ENCODE results near the gene CD247.
A peak's percentile ranks its signal among the peaks of the same experiment; 100 is the strongest.

Gene CD247

GRCh38 chr1:167542109-167543032 is 24.0 kb upstream of the CD247 start:
- DNase-seq, result no peak

DNA sequence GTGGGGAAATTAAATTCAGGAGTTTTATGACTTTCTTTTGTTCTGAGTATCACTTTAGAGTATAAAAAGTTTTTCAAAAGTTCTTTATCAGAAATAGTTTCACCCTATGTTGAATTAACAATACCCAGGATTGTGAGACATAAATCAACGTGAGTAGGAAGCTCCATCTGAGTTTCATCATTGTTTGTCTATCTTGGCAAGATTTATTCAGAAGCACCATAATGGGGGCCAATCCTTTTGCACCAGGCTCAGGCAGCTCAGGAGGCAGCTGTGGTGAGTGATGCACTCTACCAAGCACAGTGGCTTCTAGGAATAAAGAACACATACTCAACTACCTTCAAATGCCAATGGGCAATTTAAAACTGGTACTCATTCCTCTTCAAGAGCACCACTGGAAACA is 23.3 kb upstream of the CD247 start:
- no peak for DNase-seq

DNA sequence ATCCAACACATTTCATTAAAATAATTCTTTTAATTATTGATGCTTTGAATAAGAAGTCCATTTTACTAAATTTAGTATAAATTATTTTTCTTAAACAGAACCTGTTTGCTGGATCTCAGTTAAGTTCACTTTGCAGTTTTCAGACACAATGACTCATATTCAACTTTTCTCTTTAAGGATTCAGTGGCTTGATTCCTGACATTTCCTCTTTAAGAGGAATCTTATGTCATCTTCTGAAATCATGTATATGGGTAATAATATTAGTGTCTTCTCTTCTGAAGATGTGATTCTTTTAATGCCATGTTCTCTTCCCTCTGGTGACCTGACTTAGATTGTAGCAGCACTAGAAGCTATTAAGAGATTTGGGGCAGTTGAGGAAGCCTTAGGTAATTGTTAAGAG is 22.7 kb upstream of the CD247 start:
- no peak for DNase-seq

DNA sequence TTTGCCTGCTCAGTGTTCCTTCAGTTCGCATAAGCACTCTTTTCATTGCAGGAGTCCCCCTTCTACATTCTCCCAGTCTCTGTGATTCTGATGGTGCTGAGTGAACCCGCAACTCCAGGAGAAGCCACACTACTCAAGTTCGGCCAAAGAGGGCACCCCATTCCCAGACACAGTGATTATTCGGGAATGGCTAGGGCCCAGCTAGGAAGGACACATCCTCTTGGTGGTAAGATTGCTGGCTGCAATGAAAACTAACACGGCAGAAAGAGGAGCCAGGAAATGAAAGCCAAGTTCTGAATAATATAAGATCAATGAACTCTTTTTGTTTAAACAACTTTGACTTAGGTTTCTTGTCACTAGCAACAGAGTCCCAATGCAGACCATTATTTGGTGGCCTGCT is 20.3 kb upstream of the CD247 start:
- DNase-seq, result no peak

- peak; percentile 55 for DNase-seq
Measured at GRCh38 chr1:167533851-167534300, 15.5 kb upstream of the CD247 start.

- DNase-seq, result no peak
Measured at GRCh38 chr1:167532964-167533824, 14.9 kb upstream of the CD247 start.

- DNase-seq, result no peak
Measured at GRCh38 chr1:167532375-167532774, 14.0 kb upstream of the CD247 start.

DNA sequence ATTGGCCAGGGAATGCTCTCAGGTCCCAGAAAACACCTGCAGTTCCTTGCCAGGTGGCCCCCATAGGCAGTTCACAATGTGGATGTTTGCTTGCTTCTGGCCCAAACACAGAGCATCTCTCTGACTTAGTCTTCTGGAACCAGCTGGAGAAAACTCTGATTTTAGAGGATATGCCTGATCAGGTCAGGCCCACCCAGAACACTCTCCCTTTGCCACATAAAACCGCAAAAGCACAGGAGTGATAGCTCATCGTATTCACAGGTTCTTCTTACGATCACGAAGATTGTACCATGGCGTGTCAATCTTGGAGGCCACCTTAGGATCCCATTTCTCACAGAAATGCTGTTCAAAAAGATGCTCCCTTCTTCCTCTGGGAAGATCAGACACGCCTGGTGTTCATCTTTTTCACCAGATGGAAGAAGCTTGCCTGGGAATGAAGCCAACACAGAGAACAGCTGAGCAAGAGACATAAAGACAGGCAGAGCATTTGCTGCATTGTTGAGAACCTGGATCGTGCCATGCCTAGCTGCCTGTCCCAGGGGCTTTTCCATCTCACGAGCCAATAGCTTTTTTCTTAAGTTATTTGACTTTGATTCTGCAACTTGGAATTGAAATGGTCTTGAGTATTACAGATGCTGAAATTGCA is 11.6 kb upstream of the CD247 start:
- DNase-seq, result no peak

DNA sequence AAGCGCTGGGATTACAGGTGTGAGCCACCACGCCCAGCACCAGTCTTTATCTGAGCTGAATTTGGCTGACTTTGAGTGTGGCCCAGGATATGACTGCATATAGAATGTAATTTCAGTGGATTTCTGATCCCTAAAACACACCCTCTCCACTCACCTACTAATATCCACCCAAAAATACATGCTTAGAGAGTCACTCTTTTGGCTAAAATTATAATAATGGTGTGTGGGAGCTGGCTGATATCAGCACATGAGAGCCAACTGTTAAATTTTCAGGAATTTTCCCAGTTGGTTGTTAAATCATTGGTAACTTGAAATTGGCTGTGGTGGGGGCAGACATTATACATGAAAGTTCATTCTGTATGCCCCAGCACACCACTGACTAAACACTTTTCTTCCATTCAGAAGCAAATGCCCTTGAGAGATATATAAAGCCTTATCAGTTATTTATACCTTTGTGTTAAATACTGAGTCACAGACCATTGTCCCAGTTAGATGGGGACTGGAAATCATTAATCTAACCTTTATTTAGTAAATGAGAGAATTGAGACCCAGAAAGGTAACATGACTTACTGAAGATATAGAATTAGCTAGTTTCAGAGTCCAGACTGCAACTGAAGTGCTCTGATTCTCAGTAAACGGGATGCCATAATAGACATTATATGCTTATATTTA is 9.9 kb upstream of the CD247 start:
- no peak for DNase-seq

DNA sequence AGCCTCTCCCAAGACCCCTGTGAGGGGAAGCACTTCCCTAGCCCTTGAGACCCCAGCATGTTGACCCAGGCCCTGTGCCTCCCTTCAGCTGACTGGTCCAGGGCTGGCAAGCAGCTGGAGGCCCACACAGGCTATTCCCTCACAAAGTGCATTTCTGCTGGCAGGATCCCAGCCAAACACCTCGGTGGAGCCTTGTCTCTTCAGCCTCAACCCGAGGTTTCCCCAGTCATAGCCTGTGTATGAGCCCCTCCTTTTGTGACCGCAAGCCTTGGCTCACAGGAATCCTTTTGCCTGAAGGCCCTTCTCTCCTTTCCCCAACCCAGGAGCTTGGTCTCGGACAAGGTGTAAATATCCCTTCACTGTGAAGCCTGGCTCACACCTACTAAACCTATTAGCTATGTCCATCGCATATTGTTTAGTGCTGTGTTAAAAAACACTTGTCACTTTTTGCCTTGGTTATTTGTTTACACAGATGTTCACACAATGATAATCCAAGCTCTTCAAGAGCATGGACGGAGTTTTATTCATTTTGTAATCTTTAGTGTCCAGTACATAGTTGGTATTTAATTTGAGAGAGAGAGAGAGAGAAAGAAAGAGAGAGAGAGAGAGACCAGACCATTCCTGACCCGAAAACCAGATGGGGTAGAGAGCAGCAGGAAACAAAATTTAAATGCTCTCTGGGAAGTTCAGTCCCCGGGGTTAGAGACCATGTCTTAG is 8.5 kb upstream of the CD247 start:
- DNase-seq, result no peak

DNA sequence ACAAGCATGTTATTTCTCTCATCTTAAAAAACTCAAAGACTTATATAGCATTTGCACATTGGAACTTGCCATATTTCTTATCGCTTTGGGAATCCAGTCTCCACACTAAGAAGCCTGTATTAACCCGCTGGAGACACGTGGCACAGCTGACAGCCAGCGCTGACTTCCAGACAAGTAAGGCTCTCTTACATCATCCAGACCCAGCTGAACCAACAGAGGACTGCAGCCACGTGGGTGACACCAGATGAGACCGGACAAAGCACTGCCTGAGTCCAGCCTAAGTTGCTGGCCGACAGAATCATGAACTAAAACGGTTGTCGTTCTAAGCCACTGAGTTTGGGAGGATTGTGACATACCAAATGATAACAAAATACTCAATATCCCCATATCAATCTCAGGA is 6.3 kb upstream of the CD247 start:
- no peak for DNase-seq

DNA sequence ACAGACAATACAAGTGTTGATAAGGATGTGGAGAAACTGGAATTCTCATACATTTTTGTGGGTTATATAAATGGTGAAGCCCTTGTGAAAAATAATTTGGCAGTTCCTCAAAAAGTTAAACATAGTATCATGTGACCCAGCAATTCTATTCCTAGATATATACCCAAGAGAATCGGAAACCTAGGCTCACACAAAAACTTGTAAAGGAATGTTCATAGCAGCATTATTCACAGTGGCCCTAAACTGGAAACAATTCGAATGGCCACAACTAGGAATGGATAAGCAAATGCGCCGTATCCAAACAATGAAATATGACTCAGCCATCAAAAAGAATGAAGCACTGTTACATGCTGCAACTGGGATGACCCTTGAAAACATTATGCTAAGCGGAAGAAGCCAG is 3.9 kb upstream of the CD247 start:
- no peak for DNase-seq

GRCh38 chr1:167520711-167521206 is 2.4 kb upstream of the CD247 start:
- no peak for DNase-seq

DNA sequence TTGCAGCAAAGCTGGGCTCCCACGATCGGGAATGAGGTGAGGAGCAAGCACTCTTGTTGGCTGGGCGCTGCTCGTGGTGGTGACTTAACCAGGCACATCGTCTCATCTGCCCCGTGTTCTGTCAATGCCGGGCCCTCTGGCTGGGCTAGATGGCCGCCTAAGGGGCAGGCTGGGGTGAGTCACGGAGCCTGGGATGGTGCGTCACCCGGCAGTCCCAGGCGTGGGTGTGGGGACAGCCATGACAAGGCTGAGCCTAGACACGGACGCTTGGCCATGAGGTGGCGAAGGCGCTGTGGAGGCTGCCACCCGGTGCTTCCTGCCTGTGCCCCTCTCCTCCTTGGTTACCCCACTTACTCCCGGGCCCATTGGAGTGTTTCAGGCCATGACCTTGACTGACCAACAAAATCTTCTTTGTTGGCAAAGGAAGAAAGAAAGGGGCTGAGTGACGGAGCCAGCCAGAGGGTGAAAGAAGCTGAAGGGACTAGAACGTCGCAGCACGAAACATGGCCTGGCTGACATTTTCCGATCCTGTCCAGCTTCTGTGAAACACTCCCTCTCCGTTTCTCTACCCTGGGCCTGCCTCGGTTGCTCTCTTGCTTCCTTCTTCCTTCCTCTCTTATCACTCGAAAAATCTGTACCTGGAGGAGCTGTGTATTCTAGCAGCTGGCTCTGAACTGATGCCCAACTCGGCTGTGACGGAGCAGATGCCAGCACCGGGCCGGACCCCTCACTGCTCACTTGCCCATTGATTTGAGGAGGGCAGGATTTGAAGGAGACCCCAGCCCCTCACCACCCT is 596 bp downstream of the CD247 start:
- peak; percentile 85 for DNase-seq

GRCh38 chr1:167516404-167517388 is 1.6 kb downstream of the CD247 start:
- DNase-seq, result no peak

GRCh38 chr1:167515893-167516321 is 2.4 kb downstream of the CD247 start:
- DNase-seq, result no peak

DNA sequence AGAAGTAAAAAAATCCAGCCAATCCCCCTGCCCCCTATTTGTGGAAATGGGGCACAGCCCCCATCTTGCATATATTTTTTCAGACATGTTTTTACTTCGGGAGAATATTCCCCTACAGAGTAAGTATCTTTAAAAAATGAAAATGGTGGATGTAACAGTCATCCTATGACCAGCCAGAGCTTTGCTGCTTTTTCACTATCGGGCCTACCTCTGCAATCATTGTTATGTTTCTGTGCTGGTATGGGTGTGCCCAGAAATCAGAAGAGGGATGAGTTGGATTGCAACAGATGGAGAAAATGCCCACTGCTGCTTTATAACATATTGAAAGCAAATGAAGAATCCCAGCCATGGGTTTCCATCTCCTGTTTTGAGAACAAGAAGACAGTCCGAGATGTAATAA is 2.9 kb downstream of the CD247 start:
- no peak for DNase-seq

- no peak for DNase-seq
Measured at GRCh38 chr1:167514288-167514687, 4.0 kb downstream of the CD247 start.

GRCh38 chr1:167512046-167512654 is 6.2 kb downstream of the CD247 start:
- no peak for DNase-seq
